Esophagus (tissue), 2 donors: ENCODE results near the gene KIAA1958. TPM values are rescaled to one million over a fixed set of nuclear protein-coding genes. Genes with fewer than 3 reads are reported as not detected.

Experiments used
- H3K27ac ChIP-seq, 2 donors: one replicate each; pipeline ENCODE4 v1.5.1; 2013; ENCODE audit warnings: low read depth in 2 of 2, mild to moderate bottlenecking in 2 of 2, inconsistent platforms in 1 of 2, low read length in 1 of 2, moderate library complexity in 1 of 2
- H3K27me3 ChIP-seq, 2 donors: one replicate each; pipeline ENCODE4 v1.6.1; 2013; ENCODE audit warnings: low read length in 2 of 2, control low read depth in 1 of 2, mild to moderate bottlenecking in 1 of 2; ENCODE audit not compliant: insufficient read depth in 2 of 2, control insufficient read depth in 1 of 2
- H3K36me3 ChIP-seq, 2 donors: one replicate each; pipeline ENCODE4 v1.6.1; 2013; ENCODE audit warnings: low read length in 1 of 2; ENCODE audit not compliant: control insufficient read depth in 2 of 2, insufficient read depth in 2 of 2
- H3K4me1 ChIP-seq, 2 donors: one replicate each; pipeline ENCODE4 v1.6.1; 2013; ENCODE audit warnings: low read length in 1 of 2; ENCODE audit not compliant: control insufficient read depth in 2 of 2, insufficient read depth in 2 of 2
- H3K4me3 ChIP-seq, 2 donors: one replicate each; pipeline ENCODE4 v1.5.1; 2013; ENCODE audit warnings: low read length in 2 of 2, mild to moderate bottlenecking in 2 of 2, low read depth in 1 of 2, moderate library complexity in 1 of 2
- H3K9me3 ChIP-seq, 2 donors: one replicate each; pipeline ENCODE4 v1.6.1; 2013; ENCODE audit warnings: mild to moderate bottlenecking in 2 of 2, low read depth in 1 of 2, low read length in 1 of 2, moderate library complexity in 1 of 2; ENCODE audit not compliant: control insufficient read depth in 2 of 2, insufficient read depth in 1 of 2
- WGBS, 2 donors: extraction: QIAGEN DNeasy Blood & Tissue Kit; methylation state at CpG; one replicate each; pipeline ENCODE4 v1.1.7; 2013; 5-methylcytosine and 5-hydroxymethylcytosine counted together
- polyA plus RNA-seq, 2 donors: library from polyadenylated mRNA; stranded (reverse); fragments of 200-250 nt; gene quantifications; one replicate each; pipeline ENCODE4 v1.2.3, GENCODE V29; 2013
- donor health status: healthy with polysubstance abuse.
- donor health status: Bipolar disorder and iron deficiency.

Gene KIAA1958
- polyA plus RNA-seq, 2 donors: 0.71 to 0.81 TPM

DNA sequence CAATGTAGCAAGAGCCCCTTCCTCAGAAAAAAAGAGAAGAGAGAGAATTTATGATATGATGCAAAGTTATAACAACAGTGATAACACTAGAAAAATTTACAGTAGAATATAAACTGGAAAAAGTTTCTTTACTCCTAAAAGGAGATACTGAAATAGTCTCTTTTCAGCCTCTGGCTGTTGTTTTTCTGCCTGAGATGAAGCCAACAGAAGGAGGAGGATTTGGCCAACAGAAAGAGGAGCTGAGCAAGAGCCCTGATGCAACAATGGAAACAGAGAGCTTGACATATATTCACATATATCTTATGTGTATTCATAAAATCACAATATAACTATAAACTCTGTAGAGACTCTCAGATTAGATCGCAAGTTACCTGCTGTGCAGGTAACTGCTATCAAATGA, 122.2 kb downstream of the KIAA1958 start:
- no peaks in the 10 kb centered on the region for H3K9me3 ChIP-seq
- H3K4me1 ChIP-seq: no peaks in the 10 kb centered on the region
- H3K4me3 ChIP-seq: no peak overlapping the region
- H3K36me3 ChIP-seq: no peaks in the 10 kb centered on the region
- WGBS, 2 donors: 94 to 98% methylated on average over 1 of the region's 1 CpG
- H3K27me3 ChIP-seq: no peaks in the 10 kb centered on the region
- no peak overlapping the region for H3K27ac ChIP-seq

DNA sequence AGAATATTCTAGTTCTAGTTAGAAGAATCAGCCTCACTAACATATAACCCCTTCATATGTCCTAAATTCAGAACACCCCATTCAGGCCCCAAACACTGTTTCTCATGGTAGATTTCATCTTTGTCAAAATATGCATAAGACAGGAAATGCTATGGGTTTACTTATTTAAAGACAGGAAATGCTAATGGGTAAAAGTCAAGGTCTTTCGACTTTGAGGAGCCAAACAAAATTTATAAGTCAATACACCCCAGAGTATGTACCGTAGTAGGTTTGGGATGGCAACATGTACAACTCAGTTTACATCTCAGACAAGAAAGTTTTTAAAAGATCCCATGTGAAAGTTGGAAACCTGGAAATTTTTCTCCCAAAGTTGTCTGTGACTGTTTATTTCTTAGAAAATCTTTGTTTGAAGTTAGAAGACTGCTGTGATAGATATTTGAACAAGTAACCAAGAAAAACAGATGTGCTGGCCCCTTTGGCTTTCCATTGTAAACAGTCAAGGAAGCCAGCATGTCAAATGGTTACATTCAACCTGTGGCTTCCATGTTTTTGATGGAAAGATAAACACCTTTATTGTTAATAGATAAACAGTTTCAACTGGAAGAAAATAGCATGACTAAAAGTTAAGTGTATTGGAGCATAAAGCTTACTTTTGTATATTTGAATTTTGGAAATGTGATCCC, 129.1 kb downstream of the KIAA1958 start:
- WGBS, 2 donors: 59 to 69% methylated on average over 2 of the region's 2 CpGs
- no peaks in the 10 kb centered on the region for H3K4me1 ChIP-seq
- H3K36me3 ChIP-seq: peaks cover 0 to 5% of the 10 kb centered on the region in 2 donors
- no peak overlapping the region for H3K27ac ChIP-seq
- H3K27me3 ChIP-seq: no peaks in the 10 kb centered on the region
- no peaks in the 10 kb centered on the region for H3K9me3 ChIP-seq
- H3K4me3 ChIP-seq: no peak overlapping the region

DNA sequence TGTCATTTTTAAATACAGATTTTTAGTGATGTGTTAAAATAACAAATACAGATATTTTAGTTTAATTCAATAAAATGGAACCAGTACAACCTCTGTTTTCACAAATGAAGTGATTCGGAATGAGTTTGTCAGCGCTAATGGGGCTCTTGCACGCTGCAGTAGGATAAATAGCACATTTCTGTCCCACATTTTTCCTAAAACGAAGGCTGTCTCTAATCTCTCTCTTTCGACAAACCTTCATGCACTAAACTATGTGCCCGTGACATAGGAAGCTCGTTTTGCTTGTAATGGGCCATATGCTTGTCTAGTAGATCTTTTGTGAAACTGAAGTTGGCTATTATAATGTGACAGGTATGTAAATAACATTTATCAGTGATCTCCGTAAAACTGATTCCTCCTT, 130.7 kb downstream of the KIAA1958 start:
- no peaks in the 10 kb centered on the region for H3K27me3 ChIP-seq
- H3K36me3 ChIP-seq: peaks cover 0 to 5% of the 10 kb centered on the region in 2 donors
- 81 to 82% methylated on average over 8 of the region's 8 CpGs for WGBS, 2 donors
- H3K4me1 ChIP-seq: no peaks in the 10 kb centered on the region
- no peak overlapping the region for H3K4me3 ChIP-seq
- H3K9me3 ChIP-seq: no peaks in the 10 kb centered on the region
- no peak overlapping the region for H3K27ac ChIP-seq

DNA sequence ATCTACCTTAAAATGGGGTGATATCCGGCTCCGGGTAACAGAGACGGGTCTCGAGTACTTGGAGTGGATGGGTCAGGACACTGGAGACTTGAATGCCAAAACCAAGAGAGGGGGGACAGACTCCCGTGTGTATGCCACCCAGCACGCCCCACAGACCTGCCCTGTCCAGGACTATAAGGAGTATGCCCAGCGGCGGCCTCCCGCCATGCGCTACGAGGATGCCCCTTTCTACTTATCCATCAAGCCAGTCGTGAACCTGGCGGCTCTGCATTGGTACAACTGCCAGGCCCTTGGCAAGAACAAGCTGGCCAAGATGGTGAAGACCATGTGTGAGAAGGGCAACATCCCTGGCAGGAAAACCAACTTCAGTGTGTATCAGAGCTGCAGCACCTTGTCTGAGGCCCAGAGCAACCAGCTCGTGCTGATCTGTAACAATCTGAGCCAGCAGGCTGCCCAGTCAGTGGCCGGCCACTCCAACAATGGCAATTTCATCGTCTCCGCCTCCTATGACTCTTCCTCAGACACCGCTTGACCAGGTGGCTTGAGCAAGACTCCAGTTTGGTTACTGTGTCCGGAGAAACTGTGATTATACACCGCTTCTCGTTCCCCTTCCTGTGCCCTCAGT, 131.9 kb downstream of the KIAA1958 start:
- no peaks in the 10 kb centered on the region for H3K27me3 ChIP-seq
- H3K36me3 ChIP-seq: peaks cover 0 to 5% of the 10 kb centered on the region in 2 donors
- H3K9me3 ChIP-seq: no peaks in the 10 kb centered on the region
- H3K4me3 ChIP-seq: no peak overlapping the region
- H3K27ac ChIP-seq: no peak overlapping the region
- H3K4me1 ChIP-seq: no peaks in the 10 kb centered on the region
- 95 to 97% methylated on average over 21 of the region's 21 CpGs for WGBS, 2 donors

DNA sequence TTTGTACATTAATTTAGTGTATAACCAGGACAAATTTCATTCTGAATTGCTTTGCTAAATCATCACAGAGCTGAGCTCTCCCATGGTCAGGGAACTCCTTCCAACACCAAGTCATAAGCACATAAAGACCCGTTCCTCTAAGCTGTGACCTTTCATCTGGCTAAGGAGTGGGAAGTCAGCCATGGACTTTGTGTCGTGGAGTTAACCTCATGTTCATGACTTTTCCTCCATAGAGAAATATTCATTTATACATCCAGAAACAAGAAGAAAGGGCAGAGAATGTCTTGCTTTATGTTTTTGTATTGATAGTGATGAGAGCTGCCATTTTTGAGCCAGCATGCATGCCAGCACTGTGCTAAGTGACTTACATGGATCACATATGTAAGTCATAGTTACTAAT, 133.8 kb downstream of the KIAA1958 start:
- Histone ChIP-seq H3K27ac (no peak overlapping the region), H3K27me3 (no peaks in the 10 kb centered on the region), H3K4me3 (no peak overlapping the region), H3K4me1 (peaks cover 0 to 2% of the 10 kb centered on the region in 2 donors), H3K36me3 (peaks cover 0 to 5% of the 10 kb centered on the region in 2 donors), H3K9me3 (no peaks in the 10 kb centered on the region)
- WGBS, 2 donors: 73 to 80% methylated on average over 2 of the region's 2 CpGs

DNA sequence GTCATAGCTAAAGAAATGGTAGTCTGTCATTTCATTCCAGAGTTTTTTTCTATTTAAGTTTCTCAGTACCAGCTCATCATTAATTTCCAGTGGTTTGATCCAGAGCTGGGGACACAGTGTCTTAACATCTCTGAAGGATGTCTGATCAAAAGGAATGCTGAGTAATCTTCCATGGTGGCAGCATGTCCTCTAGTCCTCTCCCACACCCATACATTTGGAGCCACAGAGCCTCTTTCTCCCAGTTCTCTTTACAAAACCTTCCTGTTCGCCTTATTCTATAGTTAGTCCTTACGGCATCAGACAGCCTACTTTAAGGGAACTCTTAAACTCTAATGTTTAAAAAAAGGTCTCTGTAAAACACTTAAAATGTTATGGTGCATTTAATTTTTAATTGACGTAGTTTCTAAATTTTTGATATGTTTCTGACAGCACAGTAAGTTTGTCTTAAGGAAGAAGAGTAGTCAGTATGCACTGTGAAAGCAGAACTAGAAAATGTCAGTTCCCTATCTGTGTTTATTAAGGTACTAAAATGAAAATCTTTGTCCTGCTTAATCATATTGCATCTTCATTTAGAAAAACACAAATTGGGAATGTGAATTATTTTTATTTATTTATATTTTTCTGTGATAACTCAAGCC, 134.5 kb downstream of the KIAA1958 start:
- no peak overlapping the region for H3K4me3 ChIP-seq
- no peaks in the 10 kb centered on the region for H3K27me3 ChIP-seq
- H3K27ac ChIP-seq: no peak overlapping the region
- H3K9me3 ChIP-seq: no peaks in the 10 kb centered on the region
- H3K36me3 ChIP-seq: peaks cover 0 to 5% of the 10 kb centered on the region in 2 donors
- H3K4me1 ChIP-seq: peaks cover 0 to 2% of the 10 kb centered on the region in 2 donors
- WGBS, 2 donors: 62 to 86% methylated on average over 3 of the region's 3 CpGs

DNA sequence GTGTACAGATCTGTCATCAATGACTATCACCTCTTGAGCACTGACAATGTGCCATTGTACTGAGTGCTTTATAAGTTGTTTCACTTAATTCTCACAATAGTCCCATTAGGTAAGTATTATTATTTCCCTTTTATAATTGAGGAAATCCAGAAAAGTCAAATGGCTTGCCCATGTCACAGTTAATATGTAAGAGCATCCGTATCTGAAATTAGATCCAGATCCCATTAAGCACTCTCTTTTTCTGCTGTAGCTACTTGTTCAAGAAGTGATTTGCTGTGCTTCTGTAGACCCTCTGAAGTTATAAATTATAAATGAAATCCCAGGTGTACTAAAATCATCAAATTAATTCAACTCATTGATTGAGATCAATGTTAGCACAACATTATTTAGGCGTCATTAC, 136.6 kb downstream of the KIAA1958 start:
- peaks cover 0 to 5% of the 10 kb centered on the region in 2 donors for H3K36me3 ChIP-seq
- H3K27ac ChIP-seq: no peak overlapping the region
- no peaks in the 10 kb centered on the region for H3K27me3 ChIP-seq
- H3K4me1 ChIP-seq: peaks cover 0 to 2% of the 10 kb centered on the region in 2 donors
- no peaks in the 10 kb centered on the region for H3K9me3 ChIP-seq
- WGBS, 2 donors: 92 to 98% methylated on average over 2 of the region's 2 CpGs
- H3K4me3 ChIP-seq: no peak overlapping the region

DNA sequence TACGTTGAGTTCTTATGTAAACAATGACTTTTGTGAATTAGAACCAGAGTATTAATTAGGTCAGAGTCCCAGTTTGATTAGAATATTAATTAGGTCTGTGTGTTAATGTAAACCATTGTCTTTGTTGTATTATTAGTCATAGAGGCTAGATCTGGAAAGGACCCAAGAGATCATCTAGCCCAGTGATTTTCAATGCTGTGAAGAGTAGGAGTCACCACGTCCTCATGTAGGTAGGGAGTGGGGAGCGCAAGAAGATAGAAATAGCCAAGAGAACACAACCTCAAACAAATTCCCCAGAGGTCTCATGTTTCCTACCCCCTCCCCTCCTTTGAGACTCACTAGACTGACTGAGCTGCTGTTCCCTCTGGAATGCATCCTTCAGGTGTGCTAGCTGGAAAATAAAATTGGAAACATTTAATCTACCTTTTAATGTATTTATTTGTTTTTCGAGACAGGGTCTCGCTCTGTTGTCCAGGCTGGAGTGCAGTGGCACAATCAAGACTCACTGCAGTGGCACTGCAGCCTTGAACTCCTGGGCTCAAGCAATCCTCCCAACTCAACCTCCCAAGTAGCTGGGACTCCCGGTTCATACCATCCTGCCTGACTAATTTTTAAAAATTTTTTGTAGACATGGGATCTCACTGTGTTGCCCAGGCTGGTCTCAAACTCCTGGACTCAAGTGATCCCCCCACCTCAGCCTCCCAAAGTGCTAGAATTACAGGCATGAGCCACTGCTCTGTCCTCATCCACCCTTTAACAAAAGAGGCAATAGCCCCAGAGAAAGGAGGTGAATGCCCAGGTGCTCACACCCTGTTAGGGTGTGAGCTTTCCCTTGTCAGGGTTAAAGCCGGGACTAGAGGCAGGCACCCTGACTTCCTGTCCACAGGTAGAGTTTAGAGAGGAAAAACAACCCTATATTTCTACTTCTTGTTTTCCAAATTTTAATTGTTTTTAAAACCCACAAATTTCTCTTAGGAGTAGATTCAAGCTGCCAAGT, 138.4 kb downstream of the KIAA1958 start:
- H3K9me3 ChIP-seq: no peaks in the 10 kb centered on the region
- H3K4me3 ChIP-seq: no peak overlapping the region
- peak overlapping the region in 1 of 2 donors; percentile 11 for H3K27ac ChIP-seq
- WGBS, 2 donors: 69 to 77% methylated on average over 7 of the region's 7 CpGs
- H3K27me3 ChIP-seq: no peaks in the 10 kb centered on the region
- H3K36me3 ChIP-seq: no peaks in the 10 kb centered on the region
- peaks cover 0 to 2% of the 10 kb centered on the region in 2 donors for H3K4me1 ChIP-seq
